HCT116 (cell line): ENCODE measurements around the gene STK4. TPM values are rescaled to one million over a fixed set of nuclear protein-coding genes. Genes with fewer than 3 reads are reported as not detected.

Experiments
- ATAC-seq: fragments of 200-7000 bp; cut with Tn5 transposase; 2 replicates; pipeline ENCODE4 v1.9.1; 2020; ENCODE audit warnings: mild to moderate bottlenecking, moderate library complexity
- BruUV-seq: library from RNA; stranded (reverse); fragments of 400-500 nt; replicated peaks from 2 replicates; lab custom pipeline; 2021; lab: Mats Ljungman, UMichigan
- CTCF ChIA-PET: fragments of 300-600 bp; sonication (Branson Sonifier 250); formaldehyde crosslinking; loops from one replicate; lab custom pipeline; 2021; ENCODE audit warnings: antibody characterized with exemption; lab: Charles Lee
- POLR2A ChIA-PET: fragments of 300-600, 350-600 bp; sonication (Branson Sonifier 250); formaldehyde crosslinking; loops from one replicate; lab custom pipeline; 2021; ENCODE audit warnings: antibody characterized with exemption; lab: Charles Lee
- RAD21 ChIA-PET, 2 experiments: fragments of 300-600 bp; sonication (Branson Sonifier 250); formaldehyde crosslinking; loops; one replicate each; lab custom pipeline; 2023; ENCODE audit warnings: low total read pairs in 2 of 2; ENCODE audit not compliant: uncharacterized antibody in 2 of 2, unreplicated experiment in 2 of 2, low non-redundant PET in 1 of 2; lab: Charles Lee
- DNase-seq: peaks from one replicate; pipeline ENCODE4 v3.0.0-alpha.2; 2010; ENCODE audit warnings: low read depth, low spot score
- H2AFZ ChIP-seq: fragments of 200-600 bp; shearing (Covaris generic), sonication (generic); 2 replicates; pipeline ENCODE4 v1.6.1; 2017; ENCODE audit warnings: low read depth, mixed run types, mixed read lengths, antibody characterized with exemption, low read length; ENCODE audit not compliant: poor library complexity, severe bottlenecking
- H3K27ac ChIP-seq: 2 replicates; pipeline ENCODE4 v1.5.1; 2012; ENCODE audit warnings: low read depth, low read length
- H3K27me3 ChIP-seq: fragments of 200-600 bp; sonication (generic); 2 replicates; pipeline ENCODE4 v1.6.1; 2016; ENCODE audit warnings: mixed run types, low read length, mixed read lengths; ENCODE audit not compliant: insufficient read depth
- H3K36me3 ChIP-seq, 2 experiments: fragments of 200-500 bp in 1 of 2; fragments of 200-600 bp in 1 of 2; sonication (Bioruptor generic) in 1 of 2; sonication (generic) in 1 of 2; 2 replicates each; pipeline versions ENCODE4 v1.5.1 to v1.6.1; 2014 to 2016; ENCODE audit warnings: low read length in 2 of 2, inconsistent platforms in 1 of 2, mixed read lengths in 1 of 2, mixed run types in 1 of 2; ENCODE audit not compliant: insufficient read depth in 2 of 2, control insufficient read depth in 1 of 2
- H3K4me1 ChIP-seq, 2 experiments: fragments of 200-600 bp in 1 of 2; sonication (generic) in 1 of 2; 2 replicates each; pipeline versions ENCODE4 v1.5.1 to v1.6.1; 2012 to 2017; ENCODE audit warnings: low read length in 2 of 2, inconsistent platforms in 1 of 2, mild to moderate bottlenecking in 1 of 2, mixed read lengths in 1 of 2, mixed run types in 1 of 2, moderate library complexity in 1 of 2; ENCODE audit not compliant: insufficient read depth in 2 of 2, control insufficient read depth in 1 of 2
- H3K4me2 ChIP-seq: fragments of 200-600 bp; sonication (generic); 2 replicates; pipeline ENCODE4 v1.6.1; 2017; ENCODE audit warnings: mixed run types, low read length, mixed read lengths
- H3K4me3 ChIP-seq, 2 experiments: fragments of 200-600 bp in 1 of 2; sonication (generic) in 1 of 2; replicated peaks in 1 of 2; 2 replicates each; pipeline ENCODE4 v1.5.1; 2011 to 2016; ENCODE audit warnings: low read length in 2 of 2, control low read depth in 1 of 2, low read depth in 1 of 2, mild to moderate bottlenecking in 1 of 2, mixed read lengths in 1 of 2, mixed run types in 1 of 2
- H3K79me2 ChIP-seq: fragments of 200-600 bp; sonication (generic); 2 replicates; pipeline ENCODE4 v1.6.1; 2017; ENCODE audit warnings: mild to moderate bottlenecking, mixed run types, low read length, moderate library complexity, mixed read lengths; ENCODE audit not compliant: insufficient read depth
- H3K9ac ChIP-seq: fragments of 200-600 bp; sonication (generic); 2 replicates; pipeline ENCODE4 v1.6.1; 2016; ENCODE audit warnings: low read length, mixed read lengths
- H3K9me2 ChIP-seq: fragments of 200-600 bp; sonication (generic), shearing (Covaris generic); 2 replicates; pipeline ENCODE4 v1.6.1; 2017; ENCODE audit warnings: mixed run types, mild to moderate bottlenecking, moderate library complexity; ENCODE audit not compliant: insufficient read depth
- H3K9me3 ChIP-seq, 2 experiments: fragments of 200-500 bp in 1 of 2; fragments of 200-600 bp in 1 of 2; sonication (Bioruptor generic) in 1 of 2; sonication (generic) in 1 of 2; 2 replicates each; pipeline ENCODE4 v1.6.1; 2014 to 2017; ENCODE audit warnings: low read length in 2 of 2, mixed read lengths in 2 of 2, inconsistent platforms in 1 of 2, low read depth in 1 of 2, mild to moderate bottlenecking in 1 of 2, mixed run types in 1 of 2, moderate library complexity in 1 of 2; ENCODE audit not compliant: control insufficient read depth in 1 of 2, insufficient read depth in 1 of 2
- H4K20me1 ChIP-seq: fragments of 200-600 bp; sonication (generic), shearing (Covaris generic); 2 replicates; pipeline ENCODE4 v1.6.1; 2017; ENCODE audit warnings: mixed run types, mild to moderate bottlenecking, moderate library complexity; ENCODE audit not compliant: insufficient read depth
- CBX3 ChIP-seq: IDR thresholded peaks from 2 replicates; pipeline ENCODE4 v1.6.1; 2012; ENCODE audit warnings: low read depth
- CEBPB ChIP-seq: IDR thresholded peaks from 2 replicates; pipeline ENCODE4 v1.6.1; 2012; ENCODE audit warnings: low read depth
- EGR1 ChIP-seq: IDR thresholded peaks from 2 replicates; pipeline ENCODE4 v1.6.1; 2012; ENCODE audit warnings: low read depth
- ELF1 ChIP-seq: IDR thresholded peaks from 2 replicates; pipeline ENCODE4 v1.6.1; 2012; ENCODE audit warnings: low read depth, borderline replicate concordance
- EZH2 ChIP-seq: fragments of 200-600 bp; sonication (generic); IDR thresholded peaks from 2 replicates; pipeline ENCODE4 v1.6.1; 2017; ENCODE audit warnings: antibody characterized with exemption, mixed run types
- EZH2phosphoT487 ChIP-seq: fragments of 200-600 bp; IDR thresholded peaks from 2 replicates; pipeline ENCODE4 v1.6.1; 2018; ENCODE audit warnings: antibody characterized with exemption, borderline replicate concordance
- RAD21 ChIP-seq: IDR thresholded peaks from 2 replicates; pipeline ENCODE4 v1.6.1; 2012; ENCODE audit warnings: low read depth, mild to moderate bottlenecking
- SP1 ChIP-seq: IDR thresholded peaks from 2 replicates; pipeline ENCODE4 v1.6.1; 2012; ENCODE audit warnings: low read depth
- YY1 ChIP-seq: IDR thresholded peaks from 2 replicates; pipeline ENCODE4 v1.6.1; 2011; ENCODE audit warnings: low read length, low read depth, moderate library complexity, mild to moderate bottlenecking; ENCODE audit not compliant: insufficient replicate concordance; ENCODE audit errors: extremely low read depth
- intact Hi-C: fragments of 100-400 bp; cut with micrococcal nuclease; formaldehyde crosslinking; loops from 2 replicates; pipeline ENCODE4 v1.10.0; 2022
- total RNA-seq: library from RNA; stranded (reverse); gene quantifications from one replicate; pipeline ENCODE4 v1.2.1, GENCODE V29; 2021; ENCODE audit not compliant: unreplicated experiment
- TF ChIP-seq, protein P1 (sequence below): IDR thresholded peaks from 2 replicates; pipeline ENCODE4 v1.6.1; 2012; ENCODE audit warnings: low read depth
- TF ChIP-seq, protein P2 (sequence below): IDR thresholded peaks from 2 replicates; pipeline ENCODE4 v1.6.1; 2012

The STK4 gene
- total RNA-seq, 1 experiment from 2014 or later, result 45.4 TPM

DNA sequence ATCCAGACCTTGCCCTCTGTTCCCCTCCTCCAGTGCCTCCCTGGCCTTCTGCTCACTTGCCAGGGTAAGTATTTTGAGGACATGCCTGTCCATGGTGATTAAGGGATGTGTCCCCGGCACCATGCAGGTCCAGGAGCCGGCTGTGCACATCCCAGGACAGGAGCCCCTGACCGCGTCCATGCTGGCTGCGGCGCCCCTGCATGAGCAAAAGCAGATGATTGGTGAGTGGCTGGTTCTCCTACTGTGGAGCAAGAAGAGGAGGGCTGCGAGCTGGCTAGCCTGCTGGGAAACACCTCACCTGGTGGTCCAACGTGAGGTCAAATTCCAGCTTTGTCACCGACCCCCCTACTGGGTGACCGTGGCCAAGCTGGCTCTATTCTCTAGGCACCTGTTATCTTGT lies 29.8 kb upstream of the STK4 start (continued):
- TF ChIP-seq, protein P1, sequence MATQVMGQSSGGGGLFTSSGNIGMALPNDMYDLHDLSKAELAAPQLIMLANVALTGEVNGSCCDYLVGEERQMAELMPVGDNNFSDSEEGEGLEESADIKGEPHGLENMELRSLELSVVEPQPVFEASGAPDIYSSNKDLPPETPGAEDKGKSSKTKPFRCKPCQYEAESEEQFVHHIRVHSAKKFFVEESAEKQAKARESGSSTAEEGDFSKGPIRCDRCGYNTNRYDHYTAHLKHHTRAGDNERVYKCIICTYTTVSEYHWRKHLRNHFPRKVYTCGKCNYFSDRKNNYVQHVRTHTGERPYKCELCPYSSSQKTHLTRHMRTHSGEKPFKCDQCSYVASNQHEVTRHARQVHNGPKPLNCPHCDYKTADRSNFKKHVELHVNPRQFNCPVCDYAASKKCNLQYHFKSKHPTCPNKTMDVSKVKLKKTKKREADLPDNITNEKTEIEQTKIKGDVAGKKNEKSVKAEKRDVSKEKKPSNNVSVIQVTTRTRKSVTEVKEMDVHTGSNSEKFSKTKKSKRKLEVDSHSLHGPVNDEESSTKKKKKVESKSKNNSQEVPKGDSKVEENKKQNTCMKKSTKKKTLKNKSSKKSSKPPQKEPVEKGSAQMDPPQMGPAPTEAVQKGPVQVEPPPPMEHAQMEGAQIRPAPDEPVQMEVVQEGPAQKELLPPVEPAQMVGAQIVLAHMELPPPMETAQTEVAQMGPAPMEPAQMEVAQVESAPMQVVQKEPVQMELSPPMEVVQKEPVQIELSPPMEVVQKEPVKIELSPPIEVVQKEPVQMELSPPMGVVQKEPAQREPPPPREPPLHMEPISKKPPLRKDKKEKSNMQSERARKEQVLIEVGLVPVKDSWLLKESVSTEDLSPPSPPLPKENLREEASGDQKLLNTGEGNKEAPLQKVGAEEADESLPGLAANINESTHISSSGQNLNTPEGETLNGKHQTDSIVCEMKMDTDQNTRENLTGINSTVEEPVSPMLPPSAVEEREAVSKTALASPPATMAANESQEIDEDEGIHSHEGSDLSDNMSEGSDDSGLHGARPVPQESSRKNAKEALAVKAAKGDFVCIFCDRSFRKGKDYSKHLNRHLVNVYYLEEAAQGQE, result no peak
- TF ChIP-seq EGR1 (no peak), CBX3 (no peak), YY1 (no peak), ELF1 (no peak), CEBPB (no peak), EZH2phosphoT487 (no peak), EZH2 (no peak), RAD21 (no peak), SP1 (no peak)
- TF ChIP-seq, protein P2, sequence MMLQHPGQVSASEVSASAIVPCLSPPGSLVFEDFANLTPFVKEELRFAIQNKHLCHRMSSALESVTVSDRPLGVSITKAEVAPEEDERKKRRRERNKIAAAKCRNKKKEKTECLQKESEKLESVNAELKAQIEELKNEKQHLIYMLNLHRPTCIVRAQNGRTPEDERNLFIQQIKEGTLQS, result no peak

DNA sequence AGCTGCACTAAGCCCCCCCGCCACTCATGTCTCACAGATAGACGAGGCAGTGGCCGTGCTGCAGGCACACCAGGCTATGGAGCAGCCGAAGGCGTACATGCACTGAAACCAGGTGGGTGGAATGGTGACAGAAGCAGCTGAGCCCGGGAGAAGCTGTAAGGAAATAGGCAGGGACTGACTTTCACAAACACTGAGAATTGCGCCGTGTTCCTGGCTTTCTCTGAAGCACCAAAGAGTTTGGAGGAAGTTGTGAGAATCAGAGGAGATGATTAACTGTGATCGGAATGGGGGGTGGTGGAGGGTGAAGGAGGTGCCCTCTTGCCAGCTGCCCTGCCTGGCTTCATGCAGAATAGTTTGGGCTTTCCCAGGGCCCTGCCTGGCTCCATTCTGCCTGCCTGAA lies 27.7 kb upstream of the STK4 start:
- Histone ChIP-seq H3K27me3 (no peaks in the 10 kb centered on the region), H3K9ac (no peak overlapping the region), H4K20me1 (no peaks in the 10 kb centered on the region), H3K79me2 (no peaks in the 10 kb centered on the region), H2AFZ (no peak overlapping the region), H3K4me2 (no peak overlapping the region), H3K4me1 (no peaks in the 10 kb centered on the region), H3K9me3 (no peaks in the 10 kb centered on the region), H3K27ac (no peak overlapping the region), H3K9me2 (no peaks in the 10 kb centered on the region), H3K4me3 (no peak overlapping the region), H3K36me3 (peaks cover 39 to 59% of the 10 kb centered on the region in 2 experiments; a peak in 3 of 4 replicates)
- ATAC-seq, result no peak
- CTCF ChIA-PET, result no interaction called here
- DNase-seq, result no peak
- POLR2A ChIA-PET, result no interaction called here
- TF ChIP-seq RAD21 (no peak), EZH2phosphoT487 (no peak)
- RAD21 ChIA-PET, result no interaction called here
- intact Hi-C loops, result no loop called here
- BruUV-seq, result no TSS peak
